Measurements from ENCODE around the gene PLA2G4B. TPM values are rescaled to one million over a fixed set of nuclear protein-coding genes. Genes with fewer than 3 reads are reported as not detected.

Gene PLA2G4B
- total and polyA plus RNA-seq, 9 of the 15 experiments (the other 6 are each of a cell fraction or from before 2014, with no cell fraction given), result 0.07 to 6.1 (median 2.8) TPM

GRCh38 chr15:41852736-41853590 is 14.3 kb downstream of the PLA2G4B start:
- H3K27ac ChIP-seq (ENCODE audit: extremely low read depth, low read depth, low read length), result no peak overlapping the region
- H3K4me3 ChIP-seq, result no peak overlapping the region
- intact Hi-C loops (cut with micrococcal nuclease) (no loop called here), in situ Hi-C loops (cut with MboI) (no loop called here)
- no peaks in the 10 kb centered on the region for H3K79me2 ChIP-seq (ENCODE audit: control insufficient read depth, insufficient read depth, low read length)
- no peak for DNase-seq (ENCODE audit: extremely low read depth in 1 of 4, low spot score in 3 of 4)
- no peaks in the 10 kb centered on the region for H3K9me1 ChIP-seq (ENCODE audit: control insufficient read depth, insufficient read depth, low read length)
- peak; percentile 11; the same call in 1 of the 3 replicates for ATAC-seq
- ChIA-PET CTCF (ENCODE audit: low intra/inter-chr PET ratio) (no interaction called here), POLR2A (interaction anchor here (0.6 to 3.0 kb wide), 7 partner anchors 9 to 1337 kb away, joined by 3 to 10 read pairs (median 3); no protein-coding TSS in a partner anchor)
- no TSS peak for BruUV-seq (replicated peaks)
- no peak overlapping the region for H2AFZ ChIP-seq (ENCODE audit: low read depth, low read length)
- 6% methylated on average over 14 of the region's 17 CpGs for WGBS (ENCODE audit: insufficient coverage, low coverage, missing lambda C conversion rate)
- H3K4me1 ChIP-seq (replicated peaks in 1 of 2; ENCODE audit: control insufficient read depth in 2 of 2, insufficient read depth in 2 of 2, low read length in 2 of 2), result peaks cover 0 to 45% of the 10 kb centered on the region in 2 experiments; a peak in 1 of 5 replicates
- TF ChIP-seq HDAC3 (IDR thresholded peaks at IDR 0.05; ENCODE audit: borderline replicate concordance, partially characterized antibody) (no peak), POLR2G (IDR thresholded peaks at IDR 0.05; ENCODE audit: low read depth, low read length) (peak; percentile 28; the same call in 1 of the 2 replicates)
- no peaks in the 10 kb centered on the region for H3K9me3 ChIP-seq (replicated peaks; ENCODE audit: control insufficient read depth, insufficient read depth, low read depth, low read length)
- peaks cover 46 to 75% of the 10 kb centered on the region in 2 experiments; a peak in 4 of 5 replicates for H3K27me3 ChIP-seq (ENCODE audit: control insufficient read depth in 2 of 2, insufficient read depth in 2 of 2, low read length in 2 of 2)
- peak overlapping the region in 1 of 2 experiments; percentile 45; a peak in 2 of 4 replicates for H3K9ac ChIP-seq (ENCODE audit: insufficient read depth in 1 of 2, low read depth in 2 of 2, low read length in 2 of 2)
- no peak for FAIRE-seq
- H4K20me1 ChIP-seq (replicated peaks; ENCODE audit: control insufficient read depth, insufficient read depth, low read length), result peaks cover 12% of the 10 kb centered on the region
- H3K4me2 ChIP-seq (ENCODE audit: insufficient read depth, low read length), result no peak overlapping the region
- peaks cover 3% of the 10 kb centered on the region; the same call in 1 of the 3 replicates for H3K36me3 ChIP-seq (ENCODE audit: control insufficient read depth, insufficient read depth, low read length)

GRCh38 chr15:41853831-41854230 is 15.2 kb downstream of the PLA2G4B start:
- intact Hi-C loops (cut with micrococcal nuclease), result no loop called here
- 0% methylated on average over 9 of the region's 10 CpGs for WGBS (ENCODE audit: insufficient coverage, low coverage, missing lambda C conversion rate)
- peaks cover 0 to 50% of the 10 kb centered on the region in 2 experiments; a peak in 1 of 5 replicates for H3K4me1 ChIP-seq (replicated peaks in 1 of 2; ENCODE audit: control insufficient read depth in 2 of 2, insufficient read depth in 2 of 2, low read length in 2 of 2)
- DNase-seq (ENCODE audit: extremely low read depth in 1 of 4, low spot score in 3 of 4) (no peak), FAIRE-seq (no peak), ATAC-seq (no peak; the same call in 2 of the 3 replicates)
- ChIA-PET POLR2A (interaction anchor here (0.7 to 3.0 kb wide), 6 partner anchors 8 to 729 kb away, joined by 3 to 10 read pairs (median 4); no protein-coding TSS in a partner anchor), CTCF (ENCODE audit: low intra/inter-chr PET ratio) (no interaction called here)
- no peak overlapping the region for H3K4me2 ChIP-seq (ENCODE audit: insufficient read depth, low read length)
- TF ChIP-seq RCOR1 (IDR thresholded peaks at IDR 0.05; ENCODE audit: borderline replicate concordance in 1 of 2, low read depth in 2 of 2, low read length in 2 of 2), result no peak
- TF ChIP-seq ZSCAN32 (CRISPR knock-in tag; IDR thresholded peaks at IDR 0.05), result no peak
- TF ChIP-seq VEZF1 (CRISPR knock-in tag; IDR thresholded peaks at IDR 0.05), result no peak
- no peak for TF ChIP-seq CBFA2T3 (IDR thresholded peaks at IDR 0.05)
- TF ChIP-seq ZNF253 (CRISPR knock-in tag; conservative IDR thresholded peaks at IDR 0.05), result no peak
- no peak for TF ChIP-seq ZNF121 (CRISPR knock-in tag; conservative IDR thresholded peaks at IDR 0.05)
- peak; percentile 37; the same call in 1 of the 2 replicates for TF ChIP-seq ZNF263 (CRISPR knock-in tag; IDR thresholded peaks at IDR 0.05; ENCODE audit: borderline replicate concordance)
- TF ChIP-seq CCAR2 (IDR thresholded peaks at IDR 0.05; ENCODE audit: low read depth, low read length), result no peak
- no peaks in the 10 kb centered on the region for H3K36me3 ChIP-seq (ENCODE audit: control insufficient read depth, insufficient read depth, low read length)
- H3K4me3 ChIP-seq, result no peak overlapping the region
- no TSS peak for BruUV-seq (replicated peaks)
- peaks cover 12% of the 10 kb centered on the region for H4K20me1 ChIP-seq (replicated peaks; ENCODE audit: control insufficient read depth, insufficient read depth, low read length)
- no peaks in the 10 kb centered on the region for H3K9me3 ChIP-seq (replicated peaks; ENCODE audit: control insufficient read depth, insufficient read depth, low read depth, low read length)
- no peak overlapping the region for H3K27ac ChIP-seq (ENCODE audit: extremely low read depth, low read depth, low read length)
- H3K9me1 ChIP-seq (ENCODE audit: control insufficient read depth, insufficient read depth, low read length), result no peaks in the 10 kb centered on the region
- no peak overlapping the region for H3K9ac ChIP-seq (ENCODE audit: insufficient read depth in 1 of 2, low read depth in 2 of 2, low read length in 2 of 2)
- no peaks in the 10 kb centered on the region for H3K79me2 ChIP-seq (ENCODE audit: control insufficient read depth, insufficient read depth, low read length)
- H3K27me3 ChIP-seq (ENCODE audit: control insufficient read depth in 2 of 2, insufficient read depth in 2 of 2, low read length in 2 of 2), result peaks cover 46 to 84% of the 10 kb centered on the region in 2 experiments; a peak in 4 of 5 replicates
- in situ Hi-C loops (cut with MboI), result no loop called here
- no peak overlapping the region for H2AFZ ChIP-seq (ENCODE audit: low read depth, low read length)

Measured in K562 (cell line).